AG04450 (cell line): ENCODE data around the gene PPA2. TPM values are rescaled to one million over a fixed set of nuclear protein-coding genes. Genes with fewer than 3 reads are reported as not detected.

ENCODE experiments used
- CTCF ChIA-PET: fragments of 300-600, 350-600 bp; formaldehyde crosslinking; extraction: SDS; loops from one replicate; lab custom pipeline; 2022; ENCODE audit warnings: antibody characterized with exemption, inconsistent platforms; lab: Charles Lee
- POLR2A ChIA-PET: fragments of 350-600 bp; formaldehyde crosslinking; extraction: SDS; loops from one replicate; lab custom pipeline; 2021; ENCODE audit warnings: antibody characterized with exemption, inconsistent platforms; lab: Yijun Ruan, JAX
- DNase-seq: peaks from one replicate; pipeline ENCODE4 v3.0.0-alpha.2; 2011; ENCODE audit warnings: low read depth, low spot score
- H3K27ac ChIP-seq: one replicate; pipeline ENCODE4 v1.5.1; 2012; ENCODE audit warnings: low read depth, low read length, control low read depth
- H3K27me3 ChIP-seq: one replicate; pipeline ENCODE4 v1.6.0; 2012; ENCODE audit warnings: low read length; ENCODE audit not compliant: control insufficient read depth, insufficient read depth
- H3K4me3 ChIP-seq: 2 replicates; pipeline ENCODE4 v1.5.1; 2011; ENCODE audit warnings: mild to moderate bottlenecking, low read depth, low read length, control low read depth
- H3K9me3 ChIP-seq: 2 replicates; pipeline ENCODE4 v1.5.1; 2012; ENCODE audit warnings: low read length; ENCODE audit not compliant: control insufficient read depth, insufficient read depth
- polyA plus RNA-seq: library from polyadenylated mRNA; depleted of rRNA; stranded (reverse); fragments of >200 nt; gene quantifications from 2 replicates; pipeline ENCODE4 v1.2.3, GENCODE V29; 2011
- TF ChIP-seq, protein P1 (sequence below): IDR thresholded peaks from 2 replicates; pipeline ENCODE4 v1.5.1; 2011; ENCODE audit warnings: low read depth, low read length, control low read depth, inconsistent platforms

Gene PPA2
- polyA plus RNA-seq, 1 experiment = 127 TPM

DNA sequence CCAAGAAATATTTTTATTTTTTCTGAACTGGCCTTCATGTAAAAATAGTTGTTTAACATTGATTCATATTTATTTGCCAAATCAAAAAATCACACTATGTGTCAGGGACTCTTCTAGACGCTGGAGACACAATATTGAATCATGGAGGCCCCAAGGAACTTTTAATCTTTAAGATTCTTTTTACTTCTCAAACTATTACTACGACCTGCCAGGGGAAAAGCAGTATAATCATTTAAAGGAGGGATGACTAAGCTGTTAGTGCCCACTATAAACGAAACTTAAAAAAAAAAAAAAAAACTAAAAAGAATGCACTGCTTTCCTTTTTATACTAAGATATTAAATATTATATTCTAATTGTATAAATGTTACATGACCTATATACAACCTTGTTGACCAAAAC is 84.7 kb downstream of the PPA2 start:
- no peak for DNase-seq
- Histone ChIP-seq H3K9me3 (no peaks in the 10 kb centered on the region), H3K27me3 (no peaks in the 10 kb centered on the region), H3K4me3 (no peak overlapping the region), H3K27ac (no peak overlapping the region)
- CTCF ChIA-PET = interaction anchor here (0.7 kb wide), 1 partner anchor 13 kb away, joined by 3 read pairs; no protein-coding TSS in a partner anchor
- TF ChIP-seq, protein P1, sequence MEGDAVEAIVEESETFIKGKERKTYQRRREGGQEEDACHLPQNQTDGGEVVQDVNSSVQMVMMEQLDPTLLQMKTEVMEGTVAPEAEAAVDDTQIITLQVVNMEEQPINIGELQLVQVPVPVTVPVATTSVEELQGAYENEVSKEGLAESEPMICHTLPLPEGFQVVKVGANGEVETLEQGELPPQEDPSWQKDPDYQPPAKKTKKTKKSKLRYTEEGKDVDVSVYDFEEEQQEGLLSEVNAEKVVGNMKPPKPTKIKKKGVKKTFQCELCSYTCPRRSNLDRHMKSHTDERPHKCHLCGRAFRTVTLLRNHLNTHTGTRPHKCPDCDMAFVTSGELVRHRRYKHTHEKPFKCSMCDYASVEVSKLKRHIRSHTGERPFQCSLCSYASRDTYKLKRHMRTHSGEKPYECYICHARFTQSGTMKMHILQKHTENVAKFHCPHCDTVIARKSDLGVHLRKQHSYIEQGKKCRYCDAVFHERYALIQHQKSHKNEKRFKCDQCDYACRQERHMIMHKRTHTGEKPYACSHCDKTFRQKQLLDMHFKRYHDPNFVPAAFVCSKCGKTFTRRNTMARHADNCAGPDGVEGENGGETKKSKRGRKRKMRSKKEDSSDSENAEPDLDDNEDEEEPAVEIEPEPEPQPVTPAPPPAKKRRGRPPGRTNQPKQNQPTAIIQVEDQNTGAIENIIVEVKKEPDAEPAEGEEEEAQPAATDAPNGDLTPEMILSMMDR = no peak
- POLR2A ChIA-PET = interaction anchor here (0.6 kb wide), 1 partner anchor 80 kb away, joined by 4 read pairs; no protein-coding TSS in a partner anchor

DNA sequence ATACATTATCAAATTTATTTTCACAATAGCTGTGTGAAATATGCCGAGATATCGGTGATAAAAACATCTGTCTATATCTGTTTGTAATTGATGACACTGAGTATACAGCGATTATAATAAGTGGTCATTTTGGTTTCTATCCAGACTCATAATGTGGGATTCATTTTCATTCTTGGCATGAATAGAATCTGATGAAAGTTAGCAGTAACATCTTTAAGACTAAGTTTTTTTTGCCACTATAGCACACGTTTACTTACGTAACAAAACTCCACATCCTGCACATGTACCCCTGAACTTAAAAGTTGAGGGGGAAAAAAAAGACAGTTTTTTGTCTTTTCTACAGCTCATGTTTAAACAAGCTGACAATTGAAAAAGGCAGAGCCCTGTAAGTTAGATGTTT is 86.4 kb downstream of the PPA2 start:
- TF ChIP-seq, protein P1 = no peak
- DNase-seq = no peak
- H3K9me3 ChIP-seq = no peaks in the 10 kb centered on the region
- ChIA-PET CTCF (interaction anchor here (0.6 kb wide), 1 partner anchor 198 kb away, joined by 3 read pairs; no protein-coding TSS in a partner anchor), POLR2A (no interaction called here)
- H3K27ac ChIP-seq = no peak overlapping the region
- H3K27me3 ChIP-seq = no peaks in the 10 kb centered on the region
- H3K4me3 ChIP-seq = no peak overlapping the region

DNA sequence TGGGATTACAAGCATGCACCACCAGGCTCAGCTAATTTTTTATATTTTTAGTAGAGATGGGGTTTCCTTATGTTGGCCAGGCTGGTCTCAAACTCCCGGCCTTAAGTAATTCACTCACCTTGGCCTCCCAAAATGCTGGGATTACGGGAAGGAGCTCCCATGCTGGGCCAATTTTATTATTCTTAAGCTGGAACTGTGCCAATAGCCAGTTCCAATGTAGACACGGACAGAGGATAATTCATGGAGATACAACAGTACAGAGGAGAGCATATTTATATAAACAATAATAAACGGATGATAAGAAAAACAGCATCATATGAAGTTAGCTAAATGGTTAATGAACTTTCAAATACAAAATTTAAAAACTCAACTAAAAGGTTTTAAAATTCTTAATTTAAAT is 87.8 kb downstream of the PPA2 start:
- CTCF ChIA-PET = interaction anchor here (0.8 kb wide), 1 partner anchor 88 kb away, joined by 4 read pairs; the partner anchor contains the start of gene PPA2
- TF ChIP-seq, protein P1 = no peak
- Histone ChIP-seq H3K4me3 (no peak overlapping the region), H3K9me3 (no peaks in the 10 kb centered on the region), H3K27ac (no peak overlapping the region), H3K27me3 (no peaks in the 10 kb centered on the region)
- DNase-seq = no peak
- POLR2A ChIA-PET = no interaction called here

DNA sequence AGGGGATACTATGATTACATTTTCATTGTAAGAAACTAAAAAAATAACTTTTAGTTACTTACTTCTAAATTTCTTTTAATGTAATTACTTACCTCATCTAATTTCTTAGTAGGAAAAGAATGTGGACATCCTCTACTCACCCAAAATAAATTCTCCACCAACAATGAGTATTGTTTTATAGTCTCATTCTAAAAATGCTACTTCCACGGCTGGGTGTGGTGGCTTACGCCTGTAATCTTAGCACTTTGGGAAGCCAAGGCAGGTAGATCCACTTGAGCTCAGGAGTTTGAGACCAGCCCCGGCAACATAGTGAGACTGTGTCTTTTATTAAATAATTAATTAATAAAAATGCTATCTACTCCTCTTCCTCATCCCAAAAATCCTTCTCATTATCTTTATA is 99.8 kb downstream of the PPA2 start:
- ChIA-PET POLR2A (no interaction called here), CTCF (interaction anchor here (1.4 kb wide), 1 partner anchor 99 kb away, joined by 5 read pairs; the partner anchor contains the start of gene PPA2)
- no peaks in the 10 kb centered on the region for H3K9me3 ChIP-seq
- no peaks in the 10 kb centered on the region for H3K27me3 ChIP-seq
- no peak overlapping the region for H3K4me3 ChIP-seq
- no peak for DNase-seq
- TF ChIP-seq, protein P1 = no peak
- H3K27ac ChIP-seq = no peak overlapping the region

DNA sequence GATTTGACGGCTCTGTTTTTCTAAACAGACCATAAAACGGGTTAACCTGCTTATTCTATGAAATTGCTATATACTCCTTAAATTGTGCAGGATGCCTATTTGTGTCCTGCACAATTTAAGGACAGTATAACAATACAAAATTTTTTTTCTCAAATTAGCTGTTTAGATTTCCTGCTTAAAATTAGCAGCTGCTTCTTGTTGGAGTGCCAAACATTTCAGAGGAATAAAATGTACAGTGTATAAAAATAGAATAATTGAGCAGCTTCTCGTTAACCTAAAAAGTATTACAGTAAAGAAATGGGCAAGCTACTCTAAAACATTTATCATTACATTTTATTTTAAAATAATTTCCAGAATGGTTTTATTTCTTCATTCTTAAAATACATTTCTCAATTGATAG is 100.5 kb downstream of the PPA2 start:
- H3K27me3 ChIP-seq = no peaks in the 10 kb centered on the region
- ChIA-PET CTCF (interaction anchor here (1.4 kb wide), 1 partner anchor 100 kb away, joined by 5 read pairs; the partner anchor contains the start of gene PPA2), POLR2A (no interaction called here)
- TF ChIP-seq, protein P1 = no peak
- no peaks in the 10 kb centered on the region for H3K9me3 ChIP-seq
- H3K27ac ChIP-seq = no peak overlapping the region
- H3K4me3 ChIP-seq = no peak overlapping the region
- no peak for DNase-seq
